ENCODE results near the gene TSPAN18.

DNA sequence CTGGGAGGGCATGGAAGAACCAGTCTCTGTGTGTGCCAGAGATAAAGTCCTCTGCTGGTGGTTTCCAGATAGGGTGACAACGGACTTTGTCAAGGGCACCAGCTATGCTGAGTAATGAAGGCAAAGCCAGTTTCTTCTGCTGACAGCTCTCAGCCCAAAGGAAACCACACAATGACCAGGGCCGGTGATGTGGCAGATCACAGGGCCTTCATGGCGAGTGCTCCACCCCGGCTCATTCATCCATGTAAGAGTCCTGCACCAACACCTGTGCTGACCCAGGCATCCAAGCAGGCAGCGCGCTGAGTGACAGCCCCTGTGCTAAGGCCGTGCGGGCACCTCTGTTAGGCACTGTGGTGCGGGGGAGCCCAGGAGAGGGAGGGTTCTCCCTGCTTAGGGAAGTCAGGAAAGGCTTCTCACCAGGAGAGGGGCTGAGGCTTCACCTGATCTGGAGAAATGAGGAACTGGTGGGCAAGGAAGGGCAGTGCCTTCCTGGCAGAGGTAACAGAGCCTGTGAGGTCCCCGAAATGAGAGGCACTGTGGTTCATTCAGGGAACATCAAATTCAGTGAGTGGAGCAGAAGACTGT lies 190.1 kb downstream of the TSPAN18 start:
- TF ChIP-seq EZH2phosphoT487 (IDR thresholded peaks at IDR 0.05; ENCODE audit: borderline replicate concordance): no peak
- TF ChIP-seq CTCF (conservative IDR thresholded peaks at IDR 0.05; ENCODE audit: low read length): no peak
